Testis (tissue), 3 donors: ENCODE data around the gene IQSEC1. TPM values are rescaled to one million over a fixed set of nuclear protein-coding genes. Genes with fewer than 3 reads are reported as not detected.

Source experiments
- DNase-seq: peaks from one replicate; pipeline ENCODE4 v3.0.0-alpha.2; 2019
- H3K27ac ChIP-seq, 2 donors: fragments of 200-600 bp; sonication (generic); one replicate each; pipeline ENCODE4 v1.5.1; 2019
- H3K27me3 ChIP-seq: fragments of 200-600 bp; sonication (generic); one replicate; pipeline ENCODE4 v1.5.1; 2019
- H3K36me3 ChIP-seq: fragments of 200-600 bp; sonication (generic); one replicate; pipeline ENCODE4 v1.5.1; 2017; ENCODE audit warnings: low read depth; ENCODE audit errors: missing control alignments
- H3K4me1 ChIP-seq: fragments of 200-600 bp; sonication (generic); one replicate; pipeline ENCODE4 v1.5.1; 2019
- H3K4me3 ChIP-seq, 2 donors: fragments of 200-600 bp; sonication (generic); one replicate each; pipeline ENCODE4 v1.5.1; 2017 to 2019
- H3K9me3 ChIP-seq: fragments of 200-600 bp; sonication (generic); one replicate; pipeline ENCODE4 v1.5.1; 2017
- CTCF ChIP-seq, 3 experiments: fragments of 450-650 bp in 2 of 3; fragments of 200-600 bp in 1 of 3; sonication (generic) in 1 of 3; IDR thresholded peaks; one replicate each; pipeline ENCODE4 v1.5.1; 2016 to 2019; ENCODE audit warnings: antibody characterized with exemption in 3 of 3, mild to moderate bottlenecking in 2 of 3, moderate library complexity in 1 of 3
- POLR2A ChIP-seq: fragments of 450-650 bp; IDR thresholded peaks from one replicate; pipeline ENCODE4 v1.6.1; 2017; ENCODE audit warnings: antibody characterized with exemption, mild to moderate bottlenecking, moderate library complexity
- WGBS, 2 donors: methylation state at CpG; one replicate each; pipeline ENCODE4 v1.1.5; 2018; 5-methylcytosine and 5-hydroxymethylcytosine counted together
- intact Hi-C: fragments of 100-400 bp; cut with DNase I; formaldehyde crosslinking; loops from one replicate; pipeline ENCODE4 v1.15.1; 2023; ENCODE audit warnings: low total_unique reads
- polyA plus RNA-seq: library from polyadenylated mRNA; stranded (reverse); fragments of 350-450 nt; fragmentation: Illumina TruSeq; extraction: RNeasy Lipid Tissue Mini Kit (QIAGEN cat#74804); gene quantifications from one replicate; pipeline ENCODE4 v1.2.3, GENCODE V29; 2014; ENCODE audit warnings: low read depth, low replicate concordance; ENCODE audit not compliant: insufficient read depth
- total RNA-seq, 2 donors: library from RNA; depleted of rRNA; stranded (reverse); fragments of >200 nt; gene quantifications; one replicate each; pipeline ENCODE4 v1.2.3, GENCODE V29; 2016

IQSEC1 gene
- total and polyA plus RNA-seq, 3 donors from 2014 or later, result 32.9 to 89.4 (median 74.3) TPM

GRCh38 chr3:13093687-13094086 is 20.5 kb upstream of the IQSEC1 start:
- 17 to 56% methylated on average over 1 to 10 of the region's 10 CpGs for WGBS, 2 donors
- intact Hi-C loops, result loop anchor here (5.0 kb wide), 1 partner anchor 554 kb away; no protein-coding TSS in a partner anchor

GRCh38 chr3:13092621-13093617 is 19.7 kb upstream of the IQSEC1 start:
- Histone ChIP-seq H3K27ac (peak overlapping the region; percentile 35 to 68), H3K36me3 (no peaks in the 10 kb centered on the region), H3K9me3 (no peaks in the 10 kb centered on the region), H3K4me3 (no peak overlapping the region), H3K27me3 (no peaks in the 10 kb centered on the region), H3K4me1 (peaks cover 34% of the 10 kb centered on the region)
- TF ChIP-seq POLR2A (no peak), CTCF (IDR thresholded peaks at IDR 0.05) (no peak)
- intact Hi-C loops, result loop anchor here (5.0 kb wide), 1 partner anchor 554 kb away; no protein-coding TSS in a partner anchor
- 6 to 32% methylated on average over 14 to 23 of the region's 23 CpGs for WGBS, 2 donors
- DNase-seq, result peak; percentile 93

More at GRCh38 chr3:13093687-13094086, 20.5 kb upstream of the IQSEC1 start:
- Histone ChIP-seq H3K4me3 (no peak overlapping the region), H3K36me3 (no peaks in the 10 kb centered on the region), H3K27me3 (no peaks in the 10 kb centered on the region), H3K9me3 (no peaks in the 10 kb centered on the region), H3K4me1 (peaks cover 28% of the 10 kb centered on the region), H3K27ac (peak overlapping the region in 1 of 2 donors; percentile 68)
- peak; percentile 82 for DNase-seq
- peak in 1 of 3 experiments; percentile 6 for TF ChIP-seq CTCF (IDR thresholded peaks at IDR 0.05)
- no peak for TF ChIP-seq POLR2A

GRCh38 chr3:13091898-13092611 is 18.8 kb upstream of the IQSEC1 start:
- peaks cover 38% of the 10 kb centered on the region for H3K4me1 ChIP-seq
- H3K27ac ChIP-seq, result peak overlapping the region; percentile 32 to 68
- DNase-seq, result peak; percentile 97
- no peak overlapping the region for H3K4me3 ChIP-seq
- H3K9me3 ChIP-seq, result no peaks in the 10 kb centered on the region
- 10 to 25% methylated on average over 6 to 20 of the region's 20 CpGs for WGBS, 2 donors
- intact Hi-C loops, result loop anchor here (5.0 kb wide), 1 partner anchor 555 kb away; no protein-coding TSS in a partner anchor
- H3K27me3 ChIP-seq, result no peaks in the 10 kb centered on the region
- no peaks in the 10 kb centered on the region for H3K36me3 ChIP-seq
- TF ChIP-seq CTCF (IDR thresholded peaks at IDR 0.05) (peak; percentile 97 to 98 (median 98)), POLR2A (no peak)

GRCh38 chr3:13088028-13089006 is 15.1 kb upstream of the IQSEC1 start:
- H3K4me1 ChIP-seq, result peaks cover 32% of the 10 kb centered on the region
- H3K4me3 ChIP-seq, result no peak overlapping the region
- H3K9me3 ChIP-seq, result no peaks in the 10 kb centered on the region
- no peaks in the 10 kb centered on the region for H3K27me3 ChIP-seq
- 53 to 78% methylated on average over 14 of the region's 14 CpGs for WGBS, 2 donors
- DNase-seq, result no peak
- no peaks in the 10 kb centered on the region for H3K36me3 ChIP-seq
- TF ChIP-seq POLR2A (no peak), CTCF (IDR thresholded peaks at IDR 0.05) (no peak)
- intact Hi-C loops, result loop anchor here (10.0 kb wide), 1 partner anchor 1336 kb away; no protein-coding TSS in a partner anchor
- no peak overlapping the region for H3K27ac ChIP-seq
